Esophagus squamous epithelium (tissue), 5 donors: ENCODE results near the gene LRRC10B. TPM values are rescaled to one million over a fixed set of nuclear protein-coding genes. Genes with fewer than 3 reads are reported as not detected.

Source experiments
- DNase-seq: peaks from one replicate; lab custom pipeline; 2025; lab: John Stamatoyannopoulos, UW
- H3K27ac ChIP-seq, 4 donors: fragments of 200-600 bp; sonication (generic); one replicate each; pipeline ENCODE4 v1.5.1; 2016 to 2019; ENCODE audit warnings: mild to moderate bottlenecking in 1 of 4
- H3K27me3 ChIP-seq, 4 donors: fragments of 200-600 bp; sonication (generic); 1 replicate in 3 of 4; 2 replicates in 1 of 4; pipeline versions ENCODE4 v1.5.1 to v1.6.0; 2017 to 2021; ENCODE audit warnings: antibody characterized with exemption in 1 of 4
- H3K36me3 ChIP-seq, 3 donors: fragments of 200-600 bp; sonication (generic); one replicate each; pipeline ENCODE4 v1.5.1; 2016 to 2019
- H3K4me1 ChIP-seq, 3 donors: fragments of 200-600 bp; sonication (generic); one replicate each; pipeline ENCODE4 v1.5.1; 2017 to 2019
- H3K4me3 ChIP-seq, 4 donors: fragments of 200-600 bp; sonication (generic); 1 replicate in 3 of 4; 2 replicates in 1 of 4; pipeline ENCODE4 v1.5.1; 2016 to 2019; ENCODE audit warnings: mild to moderate bottlenecking in 2 of 4, moderate library complexity in 1 of 4
- H3K9me3 ChIP-seq, 3 donors: fragments of 200-600 bp; sonication (generic); one replicate each; pipeline ENCODE4 v1.5.1; 2016 to 2019
- CTCF ChIP-seq, 6 experiments: fragments of 450-650 bp in 4 of 6; fragments of 200-600 bp in 2 of 6; sonication (generic) in 2 of 6; IDR thresholded peaks; one replicate each; pipeline ENCODE4 v1.5.1; 2016 to 2019; ENCODE audit warnings: antibody characterized with exemption in 6 of 6, mild to moderate bottlenecking in 4 of 6, moderate library complexity in 4 of 6
- POLR2A ChIP-seq, 4 donors: fragments of 450-650 bp; IDR thresholded peaks; one replicate each; pipeline ENCODE4 v1.6.1; 2017; ENCODE audit warnings: antibody characterized with exemption in 4 of 4, mild to moderate bottlenecking in 4 of 4, moderate library complexity in 3 of 4
- WGBS, 2 donors: methylation state at CpG; one replicate each; pipeline ENCODE4 v1.1.5; 2018; 5-methylcytosine and 5-hydroxymethylcytosine counted together
- intact Hi-C: fragments of 100-400 bp; cut with DNase I; formaldehyde crosslinking; loops from one replicate; pipeline ENCODE4 v1.15.0; 2022
- total RNA-seq, 4 donors: library from RNA; depleted of rRNA; stranded (reverse); fragments of >200 nt; gene quantifications; one replicate each; pipeline ENCODE4 v1.1.0, GENCODE V29; 2016
- donor health status: DM: yes; HTN: yes; CAD: no.

LRRC10B gene
- total RNA-seq, 4 donors from 2014 or later = 0.76 to 1.3 TPM; not detected in 2

- Histone ChIP-seq H3K4me3 (no peak overlapping the region), H3K9me3 (no peaks in the 10 kb centered on the region), H3K27ac (no peak overlapping the region), H3K27me3 (peaks cover 0 to 18% (median 0%) of the 10 kb centered on the region in 4 donors), H3K36me3 (no peaks in the 10 kb centered on the region), H3K4me1 (peaks cover 0 to 4% (median 0%) of the 10 kb centered on the region in 3 donors)
- 40 to 42% methylated on average over 11 of the region's 12 CpGs for WGBS, 2 donors
- DNase-seq = no peak
- TF ChIP-seq POLR2A (IDR thresholded peaks at IDR 0.05) (no peak), CTCF (IDR thresholded peaks at IDR 0.05) (no peak)
- intact Hi-C loops = no loop called here
These were observed 8.6 kb upstream of the LRRC10B start for GRCh38 chr11:61499816-61500491.

GRCh38 chr11:61502522-61502921, 6.0 kb upstream of the LRRC10B start:
- H3K4me3 ChIP-seq = no peak overlapping the region
- TF ChIP-seq POLR2A (IDR thresholded peaks at IDR 0.05) (no peak), CTCF (IDR thresholded peaks at IDR 0.05) (no peak)
- H3K27me3 ChIP-seq = peaks cover 0 to 33% (median 5%) of the 10 kb centered on the region in 4 donors
- no peaks in the 10 kb centered on the region for H3K36me3 ChIP-seq
- no peak for DNase-seq
- intact Hi-C loops = no loop called here
- H3K9me3 ChIP-seq = no peaks in the 10 kb centered on the region
- 83 to 100% methylated on average over 1 of the region's 1 CpG for WGBS, 2 donors
- peaks cover 0 to 6% (median 0%) of the 10 kb centered on the region in 3 donors for H3K4me1 ChIP-seq
- H3K27ac ChIP-seq = no peak overlapping the region

GRCh38 chr11:61503135-61503770, 5.3 kb upstream of the LRRC10B start:
- intact Hi-C loops = no loop called here
- Histone ChIP-seq H3K36me3 (no peaks in the 10 kb centered on the region), H3K4me1 (peaks cover 2 to 11% (median 3%) of the 10 kb centered on the region in 3 donors), H3K27ac (no peak overlapping the region), H3K9me3 (no peaks in the 10 kb centered on the region), H3K27me3 (peaks cover 0 to 41% (median 9%) of the 10 kb centered on the region in 4 donors), H3K4me3 (no peak overlapping the region)
- no peak for TF ChIP-seq POLR2A (IDR thresholded peaks at IDR 0.05)
- TF ChIP-seq CTCF (IDR thresholded peaks at IDR 0.05) = no peak
- WGBS, 2 donors = 61 to 78% methylated on average over 3 to 8 of the region's 8 CpGs
- DNase-seq = no peak

- peaks cover 0 to 54% (median 12%) of the 10 kb centered on the region in 4 donors for H3K27me3 ChIP-seq
- no peak overlapping the region for H3K4me3 ChIP-seq
- no peaks in the 10 kb centered on the region for H3K9me3 ChIP-seq
- intact Hi-C loops = no loop called here
- no peak overlapping the region for H3K27ac ChIP-seq
- peaks cover 14 to 30% (median 19%) of the 10 kb centered on the region in 3 donors for H3K4me1 ChIP-seq
- WGBS, 2 donors = 60 to 92% methylated on average over 4 of the region's 5 CpGs
- DNase-seq = no peak
- H3K36me3 ChIP-seq = no peaks in the 10 kb centered on the region
- TF ChIP-seq CTCF (IDR thresholded peaks at IDR 0.05) (no peak), POLR2A (IDR thresholded peaks at IDR 0.05) (no peak)
These were observed 3.4 kb upstream of the LRRC10B start for GRCh38 chr11:61505106-61505505.

GRCh38 chr11:61505640-61506155, 2.9 kb upstream of the LRRC10B start:
- Histone ChIP-seq H3K4me3 (no peak overlapping the region), H3K36me3 (no peaks in the 10 kb centered on the region), H3K27ac (no peak overlapping the region), H3K4me1 (peaks cover 14 to 31% (median 19%) of the 10 kb centered on the region in 3 donors), H3K27me3 (peaks cover 0 to 59% (median 17%) of the 10 kb centered on the region in 4 donors), H3K9me3 (no peaks in the 10 kb centered on the region)
- no peak for DNase-seq
- TF ChIP-seq CTCF (IDR thresholded peaks at IDR 0.05) (no peak), POLR2A (IDR thresholded peaks at IDR 0.05) (no peak)
- intact Hi-C loops = no loop called here
- 35% methylated on average over 6 of the region's 10 CpGs; no CpG with 5 or more reads in 1 of the 2 donors for WGBS, 2 donors
